ENCODE measurements around the gene AQP3. TPM values are rescaled to one million over a fixed set of nuclear protein-coding genes. Genes with fewer than 3 reads are reported as not detected.
A peak's percentile ranks its signal among the peaks of the same experiment; 100 is the strongest.

AQP3 gene
- total and polyA plus RNA-seq, 2 of the 13 experiments (the other 11 are each of a cell fraction or from before 2014, with no cell fraction given), result 1.4 to 5.5 TPM

GRCh38 chr9:33452828-33453271 is 5.5 kb upstream of the AQP3 start (continued):
- TF ChIP-seq GMEB1 (CRISPR knock-in tag; IDR thresholded peaks at IDR 0.05; ENCODE audit: borderline replicate concordance) (no peak), ZNF496 (CRISPR knock-in tag; IDR thresholded peaks at IDR 0.05; ENCODE audit: insufficient replicate concordance) (no peak), CAMTA2 (CRISPR knock-in tag; IDR thresholded peaks at IDR 0.05; ENCODE audit: borderline replicate concordance) (no peak), ZNF280B (CRISPR knock-in tag; IDR thresholded peaks at IDR 0.05; ENCODE audit: borderline replicate concordance) (no peak), ZFP1 (CRISPR knock-in tag; IDR thresholded peaks at IDR 0.05) (no peak), ZNF816 (CRISPR knock-in tag; IDR thresholded peaks at IDR 0.05; ENCODE audit: borderline replicate concordance) (no peak), EED (CRISPR knock-in tag; IDR thresholded peaks at IDR 0.05) (no peak), ARNT2 (CRISPR knock-in tag; IDR thresholded peaks at IDR 0.05; ENCODE audit: low read depth) (no peak), ZNF709 (CRISPR knock-in tag; IDR thresholded peaks at IDR 0.05) (no peak), HDAC2 (CRISPR knock-in tag; IDR thresholded peaks at IDR 0.05) (no peak), DDIT3 (CRISPR knock-in tag; IDR thresholded peaks at IDR 0.05) (no peak), ETS1 (CRISPR knock-in tag; IDR thresholded peaks at IDR 0.05) (no peak), SOX13 (IDR thresholded peaks at IDR 0.05) (no peak), SOX13 (CRISPR knock-in tag; conservative IDR thresholded peaks at IDR 0.05 in 1 of 2, IDR thresholded peaks at IDR 0.05 in 1 of 2) (0 out of 4 replicates have a peak, but pooled peaks of 1 of the 2 experiments have one; percentile 9), TFE3 (CRISPR knock-in tag; IDR thresholded peaks at IDR 0.05) (no peak), ZNF230 (CRISPR knock-in tag; IDR thresholded peaks at IDR 0.05) (no peak), GFI1 (CRISPR knock-in tag; IDR thresholded peaks at IDR 0.05; ENCODE audit: borderline replicate concordance) (no peak), ZNF367 (CRISPR knock-in tag; IDR thresholded peaks at IDR 0.05; ENCODE audit: borderline replicate concordance) (no peak), ZBTB1 (CRISPR knock-in tag; IDR thresholded peaks at IDR 0.05; ENCODE audit: borderline replicate concordance) (no peak), ARID5B (CRISPR knock-in tag; IDR thresholded peaks at IDR 0.05) (peak; percentile 50)

All from HepG2 (cell line).